ELR (cell line): ENCODE data around the gene THEMIS.
"Not testable (repeated sequence)": the region's sequence is repeated elsewhere in the genome, so short reads cannot be mapped to it uniquely, and the experiment has no call there.

ENCODE experiments used
- DNase-seq: peaks from one replicate; pipeline ENCODE4 v3.0.0-alpha.2; 2015; ENCODE audit warnings: low read depth

Gene THEMIS

GRCh38 chr6:127725821-127726220, 175.0 kb downstream of the THEMIS start:
- DNase-seq: no peak

DNA sequence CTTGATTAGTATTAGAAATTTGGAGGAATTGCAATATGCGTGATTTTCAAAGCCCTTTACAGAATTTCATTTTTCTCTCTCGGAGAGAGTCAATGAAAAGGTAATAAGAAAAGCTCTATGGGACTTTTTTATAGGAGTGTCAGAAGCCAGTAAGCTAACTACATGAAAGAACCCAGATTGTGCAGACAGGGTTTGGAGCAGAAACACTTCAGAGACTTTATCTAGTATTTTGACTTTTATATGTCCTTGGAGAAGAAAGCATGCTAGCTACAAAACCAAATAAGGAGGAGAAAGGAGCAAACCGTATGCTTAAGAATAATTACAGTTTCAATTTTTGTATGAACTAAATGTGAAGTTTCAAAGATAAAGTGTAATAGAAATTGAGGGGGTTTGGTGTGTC, 182.2 kb downstream of the THEMIS start:
- no peak for DNase-seq

GRCh38 chr6:127717384-127717783, 183.5 kb downstream of the THEMIS start:
- DNase-seq: no peak

- no peak for DNase-seq
Observed at GRCh38 chr6:127716465-127716864, 184.4 kb downstream of the THEMIS start.

- DNase-seq: no peak
Observed at GRCh38 chr6:127710668-127711067, 190.2 kb downstream of the THEMIS start.

DNA sequence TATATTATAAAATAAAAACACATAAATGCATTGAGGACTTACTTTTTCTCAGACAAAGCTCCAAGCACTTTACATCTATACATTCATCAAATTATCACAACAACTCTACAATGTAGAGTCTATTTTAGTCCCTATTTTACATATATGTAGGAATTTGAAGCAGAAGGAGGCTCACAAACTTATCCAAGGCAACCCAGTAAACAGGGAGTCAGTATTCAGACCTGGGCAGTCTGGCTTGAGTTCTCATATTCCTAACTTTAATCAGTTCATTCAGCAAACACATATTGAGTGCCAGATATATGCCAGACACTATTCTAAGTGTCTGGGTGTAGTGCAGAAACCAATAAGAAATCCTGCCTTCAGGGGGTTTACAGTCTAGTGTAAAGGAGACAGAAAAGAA, 194.6 kb downstream of the THEMIS start:
- no peak for DNase-seq

DNA sequence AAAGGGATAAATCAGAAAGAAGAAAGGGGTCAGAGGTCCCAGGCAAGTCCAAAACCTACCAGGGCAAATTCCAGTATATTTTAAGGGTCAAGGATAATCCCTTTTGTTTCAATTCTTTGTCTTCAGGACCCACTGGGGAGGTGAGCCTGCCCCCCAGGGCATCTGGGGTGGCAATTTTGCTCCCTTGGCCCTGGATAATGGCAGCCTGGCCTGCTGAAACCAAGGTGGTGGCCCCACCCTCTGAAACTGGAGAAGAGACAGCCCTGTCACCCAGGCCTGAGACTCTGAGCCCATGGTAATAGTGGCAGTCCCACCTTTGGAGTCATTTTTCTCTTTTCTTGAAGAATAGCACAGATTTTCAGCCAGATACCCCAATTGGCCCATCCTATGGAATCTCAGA, 205.8 kb downstream of the THEMIS start:
- no peak for DNase-seq

DNA sequence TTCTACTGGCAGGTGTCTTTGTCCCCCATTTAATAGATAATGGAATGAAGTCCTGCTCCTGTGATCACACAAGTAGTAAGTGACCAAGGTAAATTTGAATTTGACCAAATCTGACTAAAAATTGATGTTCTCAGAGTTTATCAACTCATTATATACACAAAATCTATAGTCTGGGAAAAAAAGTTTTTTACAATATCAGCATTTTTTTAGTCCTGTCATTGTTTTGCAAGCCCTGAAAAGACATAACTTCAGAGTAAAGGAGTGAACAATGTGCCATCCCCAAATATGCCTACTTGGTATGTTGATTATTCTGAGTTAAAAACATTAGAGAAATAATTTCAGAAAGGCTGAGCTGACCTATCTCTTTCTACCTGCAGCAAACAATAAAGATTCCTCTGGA, 209.7 kb downstream of the THEMIS start:
- DNase-seq: no peak

DNA sequence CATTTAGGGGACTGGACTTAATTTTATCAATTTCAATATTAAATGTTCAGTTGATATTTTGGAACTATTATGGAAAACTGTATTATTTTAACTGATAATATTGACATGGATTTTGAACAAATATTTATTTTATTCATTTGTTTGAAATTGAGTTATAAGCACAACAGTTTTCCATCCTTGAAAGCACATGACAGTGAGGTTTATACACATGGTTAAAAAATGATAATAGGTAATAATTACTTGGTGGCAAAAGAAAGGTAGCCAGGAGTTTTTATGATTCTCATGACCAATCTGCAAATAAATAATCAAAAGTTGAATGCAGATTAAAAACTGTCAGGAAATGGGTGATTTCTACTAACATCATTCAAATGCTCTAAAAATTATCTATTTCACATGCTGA, 210.3 kb downstream of the THEMIS start:
- no peak for DNase-seq

DNA sequence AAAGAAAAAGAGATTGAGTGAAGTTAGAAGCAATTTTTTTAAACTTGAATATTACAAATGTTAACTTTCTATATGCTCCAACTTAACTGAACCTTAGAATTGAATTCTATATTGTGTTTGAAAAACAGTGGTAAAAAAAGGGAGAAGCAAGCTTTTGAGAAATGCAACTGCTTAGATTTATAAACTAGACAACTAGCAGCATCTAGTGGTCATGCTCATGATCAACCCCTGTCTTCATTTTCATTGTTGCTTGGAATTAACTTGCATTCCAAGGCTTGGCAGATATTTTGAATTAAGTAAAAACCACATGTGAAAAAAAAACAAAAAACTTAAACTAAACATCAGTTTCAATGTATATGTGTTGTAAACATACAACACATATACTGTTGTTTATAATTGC, 210.8 kb downstream of the THEMIS start:
- DNase-seq: peak; percentile 45

DNA sequence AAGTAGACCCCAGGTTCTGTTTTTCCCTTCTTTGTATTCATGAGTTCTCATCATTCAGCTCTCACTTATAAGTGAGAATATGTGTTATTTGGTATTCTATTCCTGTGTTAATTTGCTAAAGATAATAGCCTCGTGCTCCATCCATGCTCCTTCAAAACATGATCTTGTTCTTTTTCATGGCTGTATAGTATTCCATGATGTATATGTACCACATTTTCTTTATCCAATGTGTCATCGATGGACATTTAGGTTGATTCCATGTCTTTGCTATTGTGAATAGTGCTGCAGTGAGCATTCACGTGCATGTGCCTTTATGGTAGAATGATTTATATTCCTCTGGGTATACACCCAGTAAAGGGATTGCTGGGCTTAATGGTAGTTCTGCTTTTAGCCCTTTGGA, 213.4 kb downstream of the THEMIS start:
- not testable (repeated sequence) for DNase-seq

- DNase-seq: no peak
Observed at GRCh38 chr6:127686084-127686483, 214.8 kb downstream of the THEMIS start.

GRCh38 chr6:127684501-127684900, 216.4 kb downstream of the THEMIS start:
- DNase-seq: no peak
